Activated CD4-positive, alpha-beta T cell treated with anti-CD3 and anti-CD28 coated beads for 4 hours (primary cell): Measurements from ENCODE around the gene ESRRA.
"Not testable (repeated sequence)": the region's sequence is repeated elsewhere in the genome, so short reads cannot be mapped to it uniquely, and the experiment has no call there.

Source experiments
- DNase-seq, 2 donors: peaks; one replicate each; pipeline ENCODE4 v3.0.0-alpha.2; 2020

The ESRRA gene

GRCh38 chr11:64314146-64314804 lies 9.0 kb downstream of the ESRRA start:
- DNase-seq: no peak

DNA sequence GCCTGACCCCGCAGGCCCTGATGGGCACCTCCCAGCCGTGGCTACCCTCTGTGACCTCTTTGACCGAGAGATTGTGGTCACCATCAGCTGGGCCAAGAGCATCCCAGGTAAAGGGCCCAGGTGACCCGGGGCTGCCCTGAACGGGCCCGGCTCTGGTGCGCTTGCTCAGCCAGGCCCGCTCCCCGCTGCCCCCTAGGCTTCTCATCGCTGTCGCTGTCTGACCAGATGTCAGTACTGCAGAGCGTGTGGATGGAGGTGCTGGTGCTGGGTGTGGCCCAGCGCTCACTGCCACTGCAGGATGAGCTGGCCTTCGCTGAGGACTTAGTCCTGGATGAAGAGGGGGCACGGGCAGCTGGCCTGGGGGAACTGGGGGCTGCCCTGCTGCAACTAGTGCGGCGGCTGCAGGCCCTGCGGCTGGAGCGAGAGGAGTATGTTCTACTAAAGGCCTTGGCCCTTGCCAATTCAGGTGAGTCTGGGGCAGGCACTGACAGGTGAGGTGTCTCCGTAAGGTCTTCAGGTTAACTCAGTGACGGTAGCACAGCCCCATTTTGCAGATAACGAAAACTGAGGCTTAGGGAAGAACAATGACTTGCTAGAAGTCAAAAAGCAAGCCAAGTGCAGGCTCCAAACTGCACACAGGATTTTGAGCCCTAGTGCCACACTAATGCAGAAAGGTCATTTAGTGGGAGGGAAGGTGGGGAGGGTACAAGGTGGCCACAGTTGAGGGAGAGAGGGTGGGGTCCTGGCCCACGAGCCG lies 9.7 kb downstream of the ESRRA start:
- no peak for DNase-seq

DNA sequence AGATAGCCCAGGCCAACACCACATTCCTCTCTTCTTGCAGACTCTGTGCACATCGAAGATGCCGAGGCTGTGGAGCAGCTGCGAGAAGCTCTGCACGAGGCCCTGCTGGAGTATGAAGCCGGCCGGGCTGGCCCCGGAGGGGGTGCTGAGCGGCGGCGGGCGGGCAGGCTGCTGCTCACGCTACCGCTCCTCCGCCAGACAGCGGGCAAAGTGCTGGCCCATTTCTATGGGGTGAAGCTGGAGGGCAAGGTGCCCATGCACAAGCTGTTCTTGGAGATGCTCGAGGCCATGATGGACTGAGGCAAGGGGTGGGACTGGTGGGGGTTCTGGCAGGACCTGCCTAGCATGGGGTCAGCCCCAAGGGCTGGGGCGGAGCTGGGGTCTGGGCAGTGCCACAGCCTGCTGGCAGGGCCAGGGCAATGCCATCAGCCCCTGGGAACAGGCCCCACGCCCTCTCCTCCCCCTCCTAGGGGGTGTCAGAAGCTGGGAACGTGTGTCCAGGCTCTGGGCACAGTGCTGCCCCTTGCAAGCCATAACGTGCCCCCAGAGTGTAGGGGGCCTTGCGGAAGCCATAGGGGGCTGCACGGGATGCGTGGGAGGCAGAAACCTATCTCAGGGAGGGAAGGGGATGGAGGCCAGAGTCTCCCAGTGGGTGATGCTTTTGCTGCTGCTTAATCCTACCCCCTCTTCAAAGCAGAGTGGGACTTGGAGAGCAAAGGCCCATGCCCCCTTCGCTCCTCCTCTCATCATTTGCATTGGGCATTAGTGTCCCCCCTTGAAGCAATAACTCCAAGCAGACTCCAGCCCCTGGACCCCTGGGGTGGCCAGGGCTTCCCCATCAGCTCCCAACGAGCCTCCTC lies 10.6 kb downstream of the ESRRA start:
- not testable (repeated sequence) for DNase-seq

GRCh38 chr11:64316672-64317324 lies 11.5 kb downstream of the ESRRA start:
- peak in 1 of 2 donors; percentile 28 for DNase-seq

DNA sequence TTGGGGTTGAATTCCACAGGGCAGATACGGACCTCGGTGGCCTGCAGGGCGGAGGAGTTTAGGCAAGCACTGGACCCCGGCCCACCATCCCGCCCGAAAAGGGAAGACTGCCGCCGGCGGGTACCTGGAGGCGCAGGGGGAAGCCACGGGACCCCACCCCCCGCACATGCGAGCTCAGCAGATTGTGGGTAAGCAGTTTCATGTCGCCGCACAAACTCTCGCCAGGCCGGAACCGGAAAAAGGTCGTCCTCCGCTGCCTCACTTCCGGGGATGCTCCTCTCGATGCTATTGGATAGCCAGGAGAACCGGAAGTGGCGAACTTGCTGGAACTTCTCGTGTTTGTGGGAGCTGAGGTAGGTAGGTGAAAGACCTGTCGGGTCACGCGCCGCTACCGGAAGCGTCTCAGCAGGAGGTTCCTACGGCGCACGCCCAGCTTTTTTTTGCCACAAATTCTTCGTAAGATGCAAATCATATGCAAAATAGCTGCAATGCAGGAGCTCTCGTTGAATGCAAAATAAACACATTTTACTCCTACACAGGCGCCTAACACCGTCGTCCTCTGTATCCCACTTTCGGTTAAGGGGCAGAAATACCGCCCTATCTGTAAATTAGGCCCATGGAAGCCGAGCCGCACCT lies 12.1 kb downstream of the ESRRA start, which contains the start of gene TRMT112:
TRMT112 (minus strand) TSS at position 235 of the 636 bp plus-strand sequence; CDS start at position 202, 33 bp downstream.
- peak; percentile 92 to 96 for DNase-seq

DNA sequence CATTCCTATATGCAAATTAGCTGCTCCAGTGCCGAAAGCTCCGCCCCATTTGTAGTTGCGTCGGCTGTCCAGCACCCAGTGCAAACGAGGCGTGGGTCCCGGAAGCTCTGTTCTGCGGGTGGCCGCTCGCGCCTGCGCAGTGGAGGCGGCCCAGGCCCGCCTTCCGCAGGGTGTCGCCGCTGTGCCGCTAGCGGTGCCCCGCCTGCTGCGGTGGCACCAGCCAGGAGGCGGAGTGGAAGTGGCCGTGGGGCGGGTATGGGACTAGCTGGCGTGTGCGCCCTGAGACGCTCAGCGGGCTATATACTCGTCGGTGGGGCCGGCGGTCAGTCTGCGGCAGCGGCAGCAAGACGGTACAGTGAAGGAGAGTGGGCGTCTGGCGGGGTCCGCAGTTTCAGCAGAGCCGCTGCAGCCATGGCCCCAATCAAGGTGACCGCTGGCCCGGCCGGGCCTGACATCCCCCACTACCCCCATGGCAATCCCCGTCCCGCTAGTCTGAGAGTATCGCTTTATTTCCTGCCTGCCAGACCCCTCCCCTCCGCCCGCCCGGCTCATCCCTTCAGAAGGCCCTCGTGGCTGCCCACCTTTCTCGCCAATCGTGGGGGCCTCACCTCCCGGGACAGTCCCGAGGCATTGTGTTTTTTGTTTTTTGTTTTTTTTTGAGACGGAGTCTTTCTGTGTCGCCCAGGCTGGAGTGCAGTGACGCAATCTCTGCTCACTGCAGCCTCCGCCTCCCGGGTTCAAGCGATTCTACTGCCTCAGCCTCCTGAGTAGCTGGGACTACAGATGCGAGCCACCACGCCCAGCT lies 12.8 kb downstream of the ESRRA start, which contains the start of gene PRDX5:
PRDX5 (plus strand) TSS at position 161 of the 805 bp plus-strand sequence; CDS start at position 256, 95 bp downstream.
- DNase-seq: peak; percentile 89 to 94

- no peak for DNase-seq
Measured at GRCh38 chr11:64318766-64319761, 13.7 kb downstream of the ESRRA start.

GRCh38 chr11:64320556-64320955 lies 15.2 kb downstream of the ESRRA start:
- DNase-seq: no peak

DNA sequence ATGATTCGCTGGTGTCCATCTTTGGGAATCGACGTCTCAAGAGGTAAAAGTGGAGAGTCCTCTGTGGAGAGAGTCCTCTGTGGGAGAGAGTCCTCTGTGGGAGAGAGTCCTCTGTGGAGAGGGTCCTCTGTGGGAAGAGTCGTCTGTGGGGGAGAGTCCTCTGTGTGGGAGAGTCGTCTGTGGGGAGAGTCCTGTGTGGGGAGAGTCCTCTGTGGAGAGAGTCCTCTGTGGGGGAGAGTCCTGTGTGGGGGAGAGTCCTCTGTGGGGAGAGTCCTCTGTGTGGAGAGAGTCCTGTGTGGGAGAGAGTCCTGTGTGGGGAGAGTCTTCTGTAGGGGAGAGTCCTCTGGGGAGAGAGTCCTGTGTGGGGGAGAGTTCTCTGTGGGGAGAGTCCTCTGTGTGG lies 15.7 kb downstream of the ESRRA start:
- no peak for DNase-seq

- no peak for DNase-seq
Measured at GRCh38 chr11:64321533-64321932, 16.2 kb downstream of the ESRRA start.

DNA sequence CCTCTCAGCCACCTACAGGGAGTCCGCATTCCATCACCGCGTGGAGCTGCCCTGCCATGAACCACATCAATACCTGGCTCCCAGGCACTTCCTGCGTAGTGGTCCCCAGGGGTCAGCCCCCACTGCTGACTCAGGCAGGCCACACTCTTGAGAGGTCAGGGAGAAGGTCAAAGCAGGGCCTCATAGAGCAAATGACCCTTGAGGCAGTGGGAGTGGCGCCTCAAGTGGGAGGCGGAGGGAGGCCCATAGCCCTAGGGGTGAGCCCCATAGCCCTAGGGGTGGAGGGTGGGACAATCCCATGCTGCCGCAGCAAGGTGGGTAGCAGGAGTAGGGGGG lies 17.6 kb downstream of the ESRRA start:
- DNase-seq: no peak

DNA sequence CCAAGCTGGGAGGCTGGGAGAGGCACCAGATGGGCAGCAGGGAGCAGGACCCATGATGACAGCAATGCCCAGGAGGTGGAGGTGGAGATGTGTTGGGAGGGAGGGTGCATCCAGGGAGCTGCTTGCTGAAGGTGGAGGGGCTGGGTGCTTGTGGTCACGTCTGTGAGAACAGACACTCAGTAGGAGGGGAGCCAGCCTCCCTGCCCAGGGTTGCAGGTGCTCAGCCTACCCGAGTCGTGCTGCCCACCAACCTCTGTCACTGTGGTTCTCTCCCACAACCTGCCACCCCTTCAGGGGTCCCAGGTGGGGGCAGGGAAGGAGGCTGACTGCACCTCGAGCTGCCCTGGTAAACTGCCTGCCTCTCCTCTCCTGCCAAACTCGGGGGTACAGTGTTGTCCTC lies 18.0 kb downstream of the ESRRA start:
- DNase-seq: no peak

- DNase-seq: not testable (repeated sequence)
Measured at GRCh38 chr11:64323984-64324383, 18.7 kb downstream of the ESRRA start.

GRCh38 chr11:64324692-64325469 lies 19.6 kb downstream of the ESRRA start:
- DNase-seq: no peak

- DNase-seq: no peak
Measured at GRCh38 chr11:64327375-64327774, 22.1 kb downstream of the ESRRA start.

GRCh38 chr11:64327993-64328392 lies 22.7 kb downstream of the ESRRA start:
- DNase-seq: no peak

DNA sequence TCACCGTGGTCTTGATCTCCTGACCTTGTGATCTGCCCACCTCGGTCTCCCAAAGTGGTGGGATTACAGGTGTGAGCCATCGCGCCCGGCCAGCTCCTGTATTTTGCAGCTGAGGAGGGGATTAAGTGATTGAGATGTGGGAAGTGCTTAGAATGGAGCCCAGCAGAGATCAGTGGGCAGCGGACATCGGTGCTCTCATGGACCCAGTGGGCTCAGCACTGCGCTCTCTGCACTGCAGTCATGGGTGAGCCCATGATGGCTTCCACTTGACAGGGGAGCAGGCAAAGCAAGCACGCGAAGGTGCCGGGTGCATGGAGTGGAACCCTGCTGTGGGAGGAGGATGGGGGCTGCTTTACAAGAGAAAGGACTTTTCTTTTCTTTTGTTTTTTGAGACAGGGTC lies 25.6 kb downstream of the ESRRA start:
- no peak for DNase-seq

DNA sequence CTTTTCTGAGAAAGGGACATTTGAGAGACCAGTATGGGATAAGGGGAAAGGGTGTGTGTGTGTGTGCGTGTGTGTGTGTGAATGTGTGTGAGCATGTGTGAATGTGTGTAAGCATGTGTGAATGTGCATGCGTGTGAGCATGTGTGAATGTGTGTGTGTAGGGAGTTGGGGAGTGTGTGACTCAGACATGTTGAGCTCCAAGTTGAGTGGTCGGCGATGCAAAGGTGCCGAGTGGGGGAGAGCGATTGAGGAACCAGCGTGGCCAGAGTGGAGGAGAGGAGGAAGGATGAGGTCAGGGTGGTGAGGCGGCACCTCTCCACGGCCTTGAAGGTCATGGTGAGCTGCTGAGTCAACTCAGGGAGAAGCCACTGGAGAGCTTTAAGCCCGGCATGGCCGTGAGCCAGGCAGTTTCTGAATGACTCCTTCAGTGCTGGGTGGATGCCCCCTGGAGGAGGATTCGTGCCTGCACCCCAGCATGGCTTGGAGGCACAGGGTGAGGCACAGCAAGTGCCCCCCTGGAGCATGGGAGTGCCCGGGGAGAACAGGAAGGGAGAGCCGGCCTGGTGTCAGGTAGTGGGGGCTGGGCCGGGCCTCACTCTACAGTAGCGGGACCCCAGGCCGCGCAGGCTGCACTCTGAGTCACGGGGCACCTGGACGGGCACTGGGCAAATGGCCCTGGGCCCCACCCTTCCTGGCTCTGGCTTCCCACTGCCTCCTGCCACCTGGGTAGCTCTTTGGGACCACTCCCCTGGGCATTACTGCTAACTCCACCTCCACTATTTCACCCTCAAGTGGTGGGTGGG lies 26.4 kb downstream of the ESRRA start:
- peak; percentile 62 to 64 for DNase-seq
